Endothelial cell of umbilical vein (primary cell): ENCODE measurements around the gene ZNHIT3. TPM values are rescaled to one million over a fixed set of nuclear protein-coding genes. Genes with fewer than 3 reads are reported as not detected.

Experiments used
- BruUV-seq: library from RNA; stranded (reverse); fragments of 400-500 nt; replicated peaks from 2 replicates; lab custom pipeline; 2021; lab: Mats Ljungman, UMichigan
- CTCF ChIA-PET: fragments of 300-600, 350-600 bp; sonication (Branson Sonifier 250); formaldehyde crosslinking; loops from one replicate; lab custom pipeline; 2021; ENCODE audit warnings: antibody characterized with exemption, inconsistent platforms; lab: Charles Lee
- POLR2A ChIA-PET: fragments of 300-600, 350-600 bp; sonication (Branson Sonifier 250); formaldehyde crosslinking; loops from one replicate; lab custom pipeline; 2021; ENCODE audit warnings: antibody characterized with exemption, inconsistent platforms; lab: Charles Lee
- DNase-seq: peaks from one replicate; pipeline ENCODE4 v3.0.0-alpha.2; 2011; ENCODE audit warnings: low read depth, low spot score
- FAIRE-seq: peaks from 2 replicates; lab custom pipeline; 2011; peaks lifted over from hg19 to GRCh38; lab: Jason Lieb, UNC
- H2AFZ ChIP-seq: 2 replicates; pipeline ENCODE4 v1.6.0; 2012; ENCODE audit warnings: low read depth, low read length, control low read depth, inconsistent platforms
- H3K27ac ChIP-seq: 2 replicates; pipeline ENCODE4 v1.5.1; 2011; ENCODE audit warnings: low read depth, mild to moderate bottlenecking, control low read depth, low read length, moderate library complexity; ENCODE audit not compliant: insufficient read depth
- H3K27me3 ChIP-seq, 2 experiments: 2 replicates each; pipeline versions ENCODE4 v1.6.0 to v1.6.1; 2011; ENCODE audit warnings: low read length in 2 of 2, mixed read lengths in 1 of 2; ENCODE audit not compliant: control insufficient read depth in 2 of 2, insufficient read depth in 2 of 2
- H3K36me3 ChIP-seq, 2 experiments: 2 replicates in 1 of 2; 3 replicates in 1 of 2; pipeline ENCODE4 v1.5.1; 2011; ENCODE audit warnings: low read length in 2 of 2, mild to moderate bottlenecking in 1 of 2, moderate library complexity in 1 of 2; ENCODE audit not compliant: control insufficient read depth in 2 of 2, insufficient read depth in 2 of 2; ENCODE audit errors: extremely low read depth in 1 of 2
- H3K4me1 ChIP-seq: 3 replicates; pipeline ENCODE4 v1.5.1; 2011; ENCODE audit warnings: mild to moderate bottlenecking, low read length; ENCODE audit not compliant: control insufficient read depth, insufficient read depth; ENCODE audit errors: extremely low read depth
- H3K4me2 ChIP-seq: 2 replicates; pipeline ENCODE4 v1.6.1; 2011; ENCODE audit warnings: low read length, control low read depth, mixed read lengths; ENCODE audit not compliant: insufficient read depth
- H3K4me3 ChIP-seq, 3 experiments: fragments of 200-600 bp in 1 of 3; sonication (generic), shearing (Covaris generic) in 1 of 3; replicated peaks in 1 of 3; 2 replicates each; pipeline ENCODE4 v1.5.1; 2011 to 2016; ENCODE audit warnings: control low read depth in 3 of 3, low read length in 3 of 3, mild to moderate bottlenecking in 2 of 3, inconsistent platforms in 1 of 3, low read depth in 1 of 3, moderate library complexity in 1 of 3; ENCODE audit not compliant: insufficient read depth in 1 of 3
- H3K79me2 ChIP-seq: 2 replicates; pipeline ENCODE4 v1.6.0; 2012; ENCODE audit warnings: low read length, inconsistent platforms; ENCODE audit not compliant: control insufficient read depth, insufficient read depth
- H3K9ac ChIP-seq: replicated peaks from 2 replicates; pipeline ENCODE3; 2011; ENCODE audit warnings: low read length, control low read depth; ENCODE audit not compliant: insufficient read depth; ENCODE audit errors: extremely low read depth
- H3K9me1 ChIP-seq: replicated peaks from 3 replicates; pipeline ENCODE4 v1.6.0; 2011; ENCODE audit warnings: mild to moderate bottlenecking, low read length; ENCODE audit not compliant: control insufficient read depth, insufficient read depth; ENCODE audit errors: extremely low read depth
- H3K9me3 ChIP-seq: replicated peaks from 2 replicates; pipeline ENCODE4 v1.5.1; 2012; ENCODE audit warnings: low read length, inconsistent platforms; ENCODE audit not compliant: control insufficient read depth, insufficient read depth
- H4K20me1 ChIP-seq: replicated peaks from 2 replicates; pipeline ENCODE3; 2011; ENCODE audit warnings: mild to moderate bottlenecking, low read length; ENCODE audit not compliant: control insufficient read depth, insufficient read depth; ENCODE audit errors: extremely low read depth
- CTCF ChIP-seq, 2 donors: IDR thresholded peaks; 1 replicate in 1 of 2; 2 replicates in 1 of 2; pipeline ENCODE4 v1.5.1; 2011; ENCODE audit warnings: low read length in 2 of 2, mild to moderate bottlenecking in 2 of 2, moderate library complexity in 2 of 2, control low read depth in 1 of 2, inconsistent platforms in 1 of 2, low read depth in 1 of 2; ENCODE audit not compliant: insufficient read depth in 1 of 2; ENCODE audit errors: extremely low read depth in 1 of 2
- FOS ChIP-seq: IDR thresholded peaks from 2 replicates; pipeline ENCODE4 v1.6.1; 2011; ENCODE audit warnings: mild to moderate bottlenecking, low read length, moderate library complexity, borderline replicate concordance; ENCODE audit not compliant: insufficient read depth
- GATA2 ChIP-seq: IDR thresholded peaks from 2 replicates; pipeline ENCODE4 v1.7.0; 2011; ENCODE audit warnings: low read depth, mild to moderate bottlenecking, moderate library complexity, mixed read lengths, low read length; ENCODE audit not compliant: insufficient read length, insufficient read depth
- MAX ChIP-seq: IDR thresholded peaks from 2 replicates; pipeline ENCODE4 v1.6.1; 2011; ENCODE audit not compliant: insufficient read depth, insufficient read length
- MYC ChIP-seq: IDR thresholded peaks from one replicate; pipeline ENCODE4 v1.6.1; 2011; ENCODE audit warnings: mild to moderate bottlenecking, low read depth, low read length
- POLR2AphosphoS5 ChIP-seq: IDR thresholded peaks from 2 replicates; pipeline ENCODE4 v1.6.1; 2012; ENCODE audit warnings: low read depth, mild to moderate bottlenecking, control low read depth, low read length, moderate library complexity; ENCODE audit not compliant: insufficient read depth
- dilution Hi-C: fragments of 300-500 bp; cut with MboI; formaldehyde crosslinking; loops from one replicate; pipeline ENCODE4 v1.15.0; 2019; ENCODE audit warnings: low sequenced_read_pairs; ENCODE audit not compliant: extremely low pct_ligation_motif_present
- intact Hi-C: fragments of 100-400 bp; cut with micrococcal nuclease; formaldehyde crosslinking; loops from one replicate; pipeline ENCODE4 v1.10.0; 2022
- polyA plus RNA-seq, 4 experiments: library from polyadenylated mRNA; depleted of rRNA in 3 of 4; stranded (reverse) in 3 of 4; unstranded in 1 of 4; fragments of >200 nt; gene quantifications; 2 replicates each; pipeline versions ENCODE4 v1.2.1 to v1.2.3, GENCODE V29; 2011 to 2012; ENCODE audit warnings: missing spikeins in 1 of 4
- total RNA-seq: library from RNA; stranded (reverse); gene quantifications from 2 replicates; pipeline ENCODE4 v1.2.3, GENCODE V29; 2021

The ZNHIT3 gene
- total and polyA plus RNA-seq, 2 donors (not counting 3 experiments of a cell fraction or from before 2014, with no cell fraction given) = 34.0 to 66.9 TPM

GRCh38 chr17:36509272-36509985, 22.9 kb downstream of the ZNHIT3 start:
- ChIA-PET CTCF (no interaction called here), POLR2A (no interaction called here)
- intact Hi-C loops (no loop called here), dilution Hi-C loops (no loop called here)
- no peak overlapping the region for H3K4me3 ChIP-seq
- TF ChIP-seq MAX = no peak
- TF ChIP-seq POLR2AphosphoS5 = no peak
- TF ChIP-seq GATA2 = no peak
- no peak for TF ChIP-seq FOS
- H3K4me2 ChIP-seq = no peak overlapping the region
- H2AFZ ChIP-seq = no peak overlapping the region
- H3K79me2 ChIP-seq = no peaks in the 10 kb centered on the region
- no peak for DNase-seq
- H3K4me1 ChIP-seq = no peaks in the 10 kb centered on the region
- H3K36me3 ChIP-seq = peaks cover 6 to 21% of the 10 kb centered on the region in 2 experiments
- no peak overlapping the region for H3K9ac ChIP-seq
- no peaks in the 10 kb centered on the region for H3K9me3 ChIP-seq
- H3K27ac ChIP-seq = no peak overlapping the region
- FAIRE-seq = no peak
- no peaks in the 10 kb centered on the region for H4K20me1 ChIP-seq
- no peaks in the 10 kb centered on the region for H3K9me1 ChIP-seq
- no peaks in the 10 kb centered on the region for H3K27me3 ChIP-seq
- no TSS peak for BruUV-seq

GRCh38 chr17:36510636-36511035, 24.2 kb downstream of the ZNHIT3 start:
- H3K27me3 ChIP-seq = no peaks in the 10 kb centered on the region
- no peaks in the 10 kb centered on the region for H3K79me2 ChIP-seq
- no peaks in the 10 kb centered on the region for H3K9me3 ChIP-seq
- dilution Hi-C loops = no loop called here
- H3K4me1 ChIP-seq = peaks cover 3% of the 10 kb centered on the region
- H3K9ac ChIP-seq = no peak overlapping the region
- CTCF ChIA-PET = no interaction called here
- H3K4me2 ChIP-seq = no peak overlapping the region
- peaks cover 6 to 15% of the 10 kb centered on the region in 2 experiments for H3K36me3 ChIP-seq
- intact Hi-C loops = no loop called here
- POLR2A ChIA-PET = no interaction called here
- no peak overlapping the region for H3K27ac ChIP-seq
- no TSS peak for BruUV-seq
- H3K9me1 ChIP-seq = no peaks in the 10 kb centered on the region
- H4K20me1 ChIP-seq = no peaks in the 10 kb centered on the region
- no peak overlapping the region for H2AFZ ChIP-seq
- FAIRE-seq (no peak), DNase-seq (no peak)
- no peak overlapping the region for H3K4me3 ChIP-seq
- no peak for TF ChIP-seq MYC
- no peak for TF ChIP-seq POLR2AphosphoS5
- no peak for TF ChIP-seq FOS
- no peak for TF ChIP-seq CTCF (IDR thresholded peaks at IDR 0.05; ENCODE audit: extremely low read depth in 1 of 2, insufficient read depth in 1 of 2, low read depth in 1 of 2, low read length in 2 of 2)
